ENCODE measurements around the gene CCDC89.

GRCh38 chr11:85705800-85706199 is 19.8 kb upstream of the CCDC89 start:
- TF ChIP-seq CTCF (CRISPR knock-in tag; IDR thresholded peaks at IDR 0.05) (no peak), CHCHD3 (CRISPR knock-in tag; IDR thresholded peaks at IDR 0.05) (no peak), ZNF768 (CRISPR knock-in tag; IDR thresholded peaks at IDR 0.05) (no peak), EZH2 (conservative IDR thresholded peaks at IDR 0.05; ENCODE audit: low read depth, low read length) (no peak), ZBTB2 (CRISPR knock-in tag; IDR thresholded peaks at IDR 0.05; ENCODE audit: low read depth) (no peak), CREB1 (IDR thresholded peaks at IDR 0.05) (no peak), CREB1 (CRISPR knock-in tag; IDR thresholded peaks at IDR 0.05) (no peak), MYPOP (CRISPR knock-in tag; IDR thresholded peaks at IDR 0.05) (no peak), REXO4 (CRISPR knock-in tag; IDR thresholded peaks at IDR 0.05; ENCODE audit: borderline replicate concordance) (no peak), ARID2 (CRISPR knock-in tag; IDR thresholded peaks at IDR 0.05; ENCODE audit: borderline replicate concordance) (no peak), POLR2A (IDR thresholded peaks at IDR 0.05; ENCODE audit: insufficient read depth in 1 of 2, low read depth in 2 of 2, low read length in 2 of 2) (no peak), FOXM1 (CRISPR knock-in tag; IDR thresholded peaks at IDR 0.05) (no peak), NFIC (IDR thresholded peaks at IDR 0.05; ENCODE audit: low read length) (no peak), CSRNP1 (CRISPR knock-in tag; IDR thresholded peaks at IDR 0.05) (no peak)

Data from HepG2 (cell line).